ENCODE measurements around the gene PLEKHA3. TPM values are rescaled to one million over a fixed set of nuclear protein-coding genes. Genes with fewer than 3 reads are reported as not detected.

The PLEKHA3 gene
- total RNA-seq (2014; rRNA removed; shearing (Covaris generic); ENCODE audit: low replicate concordance): 8.4 and 11.0 TPM in 2 replicates

GRCh38 chr2:178480227-178481181 lies at the start of gene PLEKHA3:
TSS of gene PLEKHA3 (plus strand) at chr2:178480457. CDS start at chr2:178480870, 413 bp downstream.
- Histone ChIP-seq H3K27me3 (ENCODE audit: low read length) (no peaks in the 10 kb centered on the region), H4K20me1 (ENCODE audit: insufficient read depth, low read depth, low read length) (0 out of 2 replicates have a peak, but pooled peaks cover 13% of the 10 kb centered on the region), H3K9me2 (replicated peaks; ENCODE audit: insufficient read depth, low read length) (no peaks in the 10 kb centered on the region), H3K9me3 (ENCODE audit: low read length) (no peaks in the 10 kb centered on the region), H3K4me3 (ENCODE audit: low read length) (peak within 1 kb of the TSS; percentile 77), H3K4me1 (ENCODE audit: low read length) (peaks cover 52% of the 10 kb centered on the region), H3K27ac (ENCODE audit: low read length) (peak within 1 kb of the TSS; percentile 84), H3K79me2 (ENCODE audit: low read length) (peaks cover 78% of the 10 kb centered on the region), H3K9ac (ENCODE audit: low read length) (peak within 1 kb of the TSS; percentile 81), H3K4me2 (ENCODE audit: low read depth, low read length, poor library complexity, severe bottlenecking) (peak within 1 kb of the TSS; percentile 90), H3K36me3 (ENCODE audit: insufficient read depth, low read length) (no peaks in the 10 kb centered on the region; the same call in 1 of the 2 replicates), H2AFZ (ENCODE audit: low read length) (peak within 1 kb of the TSS; percentile 97)
- DNase-seq: peak; percentile 94

GRCh38 chr2:178436662-178437061 lies 43.6 kb upstream of the PLEKHA3 start:
- H3K27ac ChIP-seq (ENCODE audit: low read length): no peak overlapping the region
- no peaks in the 10 kb centered on the region for H3K9me2 ChIP-seq (replicated peaks; ENCODE audit: insufficient read depth, low read length)
- H4K20me1 ChIP-seq (ENCODE audit: insufficient read depth, low read depth, low read length): no peaks in the 10 kb centered on the region
- H3K4me2 ChIP-seq (ENCODE audit: low read depth, low read length, poor library complexity, severe bottlenecking): no peak overlapping the region
- no peaks in the 10 kb centered on the region for H3K27me3 ChIP-seq (ENCODE audit: low read length)
- H3K79me2 ChIP-seq (ENCODE audit: low read length): peaks cover 5% of the 10 kb centered on the region; the same call in 1 of the 2 replicates
- no peak overlapping the region for H3K4me3 ChIP-seq (ENCODE audit: low read length)
- H3K4me1 ChIP-seq (ENCODE audit: low read length): no peaks in the 10 kb centered on the region
- peaks cover 73% of the 10 kb centered on the region for H3K36me3 ChIP-seq (ENCODE audit: insufficient read depth, low read length)
- H3K9ac ChIP-seq (ENCODE audit: low read length): no peak overlapping the region
- H2AFZ ChIP-seq (ENCODE audit: low read length): no peak overlapping the region
- DNase-seq: no peak
- H3K9me3 ChIP-seq (ENCODE audit: low read length): no peaks in the 10 kb centered on the region

GRCh38 chr2:178441426-178441825 lies 38.8 kb upstream of the PLEKHA3 start:
- DNase-seq: no peak
- peaks cover 71% of the 10 kb centered on the region; the same call in 1 of the 2 replicates for H3K36me3 ChIP-seq (ENCODE audit: insufficient read depth, low read length)
- no peaks in the 10 kb centered on the region for H3K9me2 ChIP-seq (replicated peaks; ENCODE audit: insufficient read depth, low read length)
- no peaks in the 10 kb centered on the region for H3K27me3 ChIP-seq (ENCODE audit: low read length)
- H3K9ac ChIP-seq (ENCODE audit: low read length): no peak overlapping the region
- H2AFZ ChIP-seq (ENCODE audit: low read length): no peak overlapping the region
- no peak overlapping the region for H3K4me3 ChIP-seq (ENCODE audit: low read length)
- H3K27ac ChIP-seq (ENCODE audit: low read length): no peak overlapping the region
- peaks cover 17% of the 10 kb centered on the region for H3K79me2 ChIP-seq (ENCODE audit: low read length)
- H4K20me1 ChIP-seq (ENCODE audit: insufficient read depth, low read depth, low read length): no peaks in the 10 kb centered on the region
- no peaks in the 10 kb centered on the region for H3K4me1 ChIP-seq (ENCODE audit: low read length)
- no peak overlapping the region for H3K4me2 ChIP-seq (ENCODE audit: low read depth, low read length, poor library complexity, severe bottlenecking)
- H3K9me3 ChIP-seq (ENCODE audit: low read length): no peaks in the 10 kb centered on the region

- peaks cover 42% of the 10 kb centered on the region for H3K79me2 ChIP-seq (ENCODE audit: low read length)
- H4K20me1 ChIP-seq (ENCODE audit: insufficient read depth, low read depth, low read length): no peaks in the 10 kb centered on the region
- peak overlapping the region; percentile 83 for H3K4me2 ChIP-seq (ENCODE audit: low read depth, low read length, poor library complexity, severe bottlenecking)
- H3K9ac ChIP-seq (ENCODE audit: low read length): peak overlapping the region; percentile 89
- no peaks in the 10 kb centered on the region for H3K9me3 ChIP-seq (ENCODE audit: low read length)
- H3K27ac ChIP-seq (ENCODE audit: low read length): peak overlapping the region; percentile 84
- peak overlapping the region; percentile 76 for H3K4me3 ChIP-seq (ENCODE audit: low read length)
- H3K36me3 ChIP-seq (ENCODE audit: insufficient read depth, low read length): peaks cover 36% of the 10 kb centered on the region; the same call in 1 of the 2 replicates
- DNase-seq: peak; percentile 49
- no peak overlapping the region for H2AFZ ChIP-seq (ENCODE audit: low read length)
- H3K27me3 ChIP-seq (ENCODE audit: low read length): no peaks in the 10 kb centered on the region
- H3K4me1 ChIP-seq (ENCODE audit: low read length): peaks cover 33% of the 10 kb centered on the region
- no peaks in the 10 kb centered on the region for H3K9me2 ChIP-seq (replicated peaks; ENCODE audit: insufficient read depth, low read length)
Measured at GRCh38 chr2:178448968-178449661, 31.1 kb upstream of the PLEKHA3 start.

GRCh38 chr2:178449700-178450523 lies 30.3 kb upstream of the PLEKHA3 start:
- Histone ChIP-seq H3K4me1 (ENCODE audit: low read length) (peaks cover 33% of the 10 kb centered on the region), H4K20me1 (ENCODE audit: insufficient read depth, low read depth, low read length) (no peaks in the 10 kb centered on the region), H3K79me2 (ENCODE audit: low read length) (peaks cover 42% of the 10 kb centered on the region), H3K36me3 (ENCODE audit: insufficient read depth, low read length) (peaks cover 30% of the 10 kb centered on the region; the same call in 1 of the 2 replicates), H3K27ac (ENCODE audit: low read length) (peak overlapping the region; percentile 84), H2AFZ (ENCODE audit: low read length) (no peak overlapping the region), H3K9me3 (ENCODE audit: low read length) (no peaks in the 10 kb centered on the region), H3K4me3 (ENCODE audit: low read length) (peak overlapping the region; percentile 76), H3K27me3 (ENCODE audit: low read length) (no peaks in the 10 kb centered on the region), H3K4me2 (ENCODE audit: low read depth, low read length, poor library complexity, severe bottlenecking) (peak overlapping the region; percentile 83), H3K9me2 (replicated peaks; ENCODE audit: insufficient read depth, low read length) (no peaks in the 10 kb centered on the region), H3K9ac (ENCODE audit: low read length) (peak overlapping the region; percentile 89)
- DNase-seq: no peak

- Histone ChIP-seq H3K4me3 (ENCODE audit: low read length) (peak overlapping the region; percentile 76), H3K4me1 (ENCODE audit: low read length) (peaks cover 33% of the 10 kb centered on the region), H3K27ac (ENCODE audit: low read length) (peak overlapping the region; percentile 84), H3K9me2 (replicated peaks; ENCODE audit: insufficient read depth, low read length) (no peaks in the 10 kb centered on the region), H3K27me3 (ENCODE audit: low read length) (no peaks in the 10 kb centered on the region), H4K20me1 (ENCODE audit: insufficient read depth, low read depth, low read length) (no peaks in the 10 kb centered on the region), H3K9me3 (ENCODE audit: low read length) (no peaks in the 10 kb centered on the region), H3K79me2 (ENCODE audit: low read length) (peaks cover 39% of the 10 kb centered on the region), H3K4me2 (ENCODE audit: low read depth, low read length, poor library complexity, severe bottlenecking) (peak overlapping the region; percentile 83), H3K36me3 (ENCODE audit: insufficient read depth, low read length) (peaks cover 24% of the 10 kb centered on the region; the same call in 1 of the 2 replicates), H2AFZ (ENCODE audit: low read length) (no peak overlapping the region), H3K9ac (ENCODE audit: low read length) (peak overlapping the region; percentile 89)
- DNase-seq: no peak
Measured at GRCh38 chr2:178450524-178450773, 29.8 kb upstream of the PLEKHA3 start.

- peaks cover 37% of the 10 kb centered on the region for H3K79me2 ChIP-seq (ENCODE audit: low read length)
- H3K9me2 ChIP-seq (replicated peaks; ENCODE audit: insufficient read depth, low read length): no peaks in the 10 kb centered on the region
- no peaks in the 10 kb centered on the region for H4K20me1 ChIP-seq (ENCODE audit: insufficient read depth, low read depth, low read length)
- H3K27ac ChIP-seq (ENCODE audit: low read length): peak within 1 kb of the TSS; percentile 84
- DNase-seq: peak; percentile 98
- H3K4me3 ChIP-seq (ENCODE audit: low read length): peak within 1 kb of the TSS; percentile 76
- H3K9me3 ChIP-seq (ENCODE audit: low read length): no peaks in the 10 kb centered on the region
- H3K27me3 ChIP-seq (ENCODE audit: low read length): no peaks in the 10 kb centered on the region
- H3K36me3 ChIP-seq (ENCODE audit: insufficient read depth, low read length): peaks cover 23% of the 10 kb centered on the region; the same call in 1 of the 2 replicates
- peak within 1 kb of the TSS; percentile 86 for H3K4me2 ChIP-seq (ENCODE audit: low read depth, low read length, poor library complexity, severe bottlenecking)
- peaks cover 33% of the 10 kb centered on the region for H3K4me1 ChIP-seq (ENCODE audit: low read length)
- H3K9ac ChIP-seq (ENCODE audit: low read length): peak within 1 kb of the TSS; percentile 89
- H2AFZ ChIP-seq (ENCODE audit: low read length): peak within 1 kb of the TSS; percentile 33; the same call in 1 of the 2 replicates
Measured at GRCh38 chr2:178450774-178451525, 29.3 kb upstream of the PLEKHA3 start, which contains the start of the genes PJVK and PRKRA. TSS of gene PJVK (plus strand) at chr2:178451378. CDS start at chr2:178453410, 2,032 bp downstream. TSS of gene PRKRA (minus strand) at chr2:178451175. CDS start at chr2:178451030, 145 bp downstream.
